ENCODE data around the gene UBTD2.

DNA sequence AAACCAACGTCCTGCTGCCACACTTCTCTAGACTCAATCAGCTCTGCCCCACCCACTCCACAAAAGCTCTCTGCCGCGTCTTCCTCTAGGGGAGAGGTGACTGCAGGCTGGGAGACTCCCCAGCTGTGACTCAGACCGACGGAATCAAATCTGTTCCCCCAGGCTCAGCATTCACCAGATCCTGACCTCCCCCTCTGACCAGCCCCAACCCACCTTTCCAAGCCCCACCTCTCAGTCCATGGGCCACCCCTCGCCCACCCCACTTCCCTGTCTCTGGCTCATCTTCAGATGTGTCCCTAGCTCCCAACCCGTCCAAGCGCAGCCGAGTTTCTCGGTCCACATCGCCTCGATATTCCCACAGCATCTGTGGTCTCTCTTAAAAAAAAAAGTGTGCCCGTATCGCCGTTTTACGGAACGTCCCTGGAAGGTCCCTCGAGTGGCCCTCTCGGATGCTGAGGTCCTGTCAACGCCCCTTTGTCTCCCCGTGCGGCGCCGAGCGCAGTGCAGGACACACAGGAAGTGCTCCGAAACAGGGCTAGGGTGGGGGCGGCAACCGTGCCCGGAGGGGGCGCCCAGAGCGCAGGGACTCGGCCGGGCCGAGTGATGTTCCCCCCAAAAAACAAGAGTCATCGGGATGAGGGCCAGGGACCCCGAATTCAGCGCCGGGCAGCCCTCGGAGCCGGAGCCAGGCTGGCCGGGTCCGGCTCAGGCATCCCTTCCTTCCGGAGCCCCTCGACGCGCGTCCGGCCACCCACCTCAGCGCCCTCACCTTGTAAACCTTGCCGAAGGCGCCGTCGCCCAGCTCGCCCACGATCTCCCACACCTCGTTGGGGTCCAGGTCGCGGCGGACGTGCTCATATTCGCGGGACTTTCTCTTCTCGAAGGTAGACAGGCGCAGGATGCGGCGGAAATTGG, 96.2 kb downstream of the UBTD2 start:
- TF ChIP-seq, protein P1, sequence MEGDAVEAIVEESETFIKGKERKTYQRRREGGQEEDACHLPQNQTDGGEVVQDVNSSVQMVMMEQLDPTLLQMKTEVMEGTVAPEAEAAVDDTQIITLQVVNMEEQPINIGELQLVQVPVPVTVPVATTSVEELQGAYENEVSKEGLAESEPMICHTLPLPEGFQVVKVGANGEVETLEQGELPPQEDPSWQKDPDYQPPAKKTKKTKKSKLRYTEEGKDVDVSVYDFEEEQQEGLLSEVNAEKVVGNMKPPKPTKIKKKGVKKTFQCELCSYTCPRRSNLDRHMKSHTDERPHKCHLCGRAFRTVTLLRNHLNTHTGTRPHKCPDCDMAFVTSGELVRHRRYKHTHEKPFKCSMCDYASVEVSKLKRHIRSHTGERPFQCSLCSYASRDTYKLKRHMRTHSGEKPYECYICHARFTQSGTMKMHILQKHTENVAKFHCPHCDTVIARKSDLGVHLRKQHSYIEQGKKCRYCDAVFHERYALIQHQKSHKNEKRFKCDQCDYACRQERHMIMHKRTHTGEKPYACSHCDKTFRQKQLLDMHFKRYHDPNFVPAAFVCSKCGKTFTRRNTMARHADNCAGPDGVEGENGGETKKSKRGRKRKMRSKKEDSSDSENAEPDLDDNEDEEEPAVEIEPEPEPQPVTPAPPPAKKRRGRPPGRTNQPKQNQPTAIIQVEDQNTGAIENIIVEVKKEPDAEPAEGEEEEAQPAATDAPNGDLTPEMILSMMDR (IDR thresholded peaks at IDR 0.05): no peak
- TF ChIP-seq ZFX (IDR thresholded peaks at IDR 0.05; ENCODE audit: borderline replicate concordance): no peak
